Esophagus muscularis mucosa (tissue), 3 donors: Measurements from ENCODE around the gene GPC4.

Experiments used
- EP300 ChIP-seq: sonication (generic); formaldehyde crosslinking; IDR thresholded peaks from one replicate; pipeline ENCODE4 v1.6.1; 2017; ENCODE audit warnings: antibody characterized with exemption
- TF ChIP-seq, protein P1 (sequence below), 3 experiments: fragments of 200-600 bp in 2 of 3; fragments of 450-650 bp in 1 of 3; sonication (generic) in 2 of 3; IDR thresholded peaks; one replicate each; pipeline ENCODE4 v1.5.1; 2017 to 2019; ENCODE audit warnings: antibody characterized with exemption in 3 of 3, mild to moderate bottlenecking in 2 of 3, moderate library complexity in 1 of 3

DNA sequence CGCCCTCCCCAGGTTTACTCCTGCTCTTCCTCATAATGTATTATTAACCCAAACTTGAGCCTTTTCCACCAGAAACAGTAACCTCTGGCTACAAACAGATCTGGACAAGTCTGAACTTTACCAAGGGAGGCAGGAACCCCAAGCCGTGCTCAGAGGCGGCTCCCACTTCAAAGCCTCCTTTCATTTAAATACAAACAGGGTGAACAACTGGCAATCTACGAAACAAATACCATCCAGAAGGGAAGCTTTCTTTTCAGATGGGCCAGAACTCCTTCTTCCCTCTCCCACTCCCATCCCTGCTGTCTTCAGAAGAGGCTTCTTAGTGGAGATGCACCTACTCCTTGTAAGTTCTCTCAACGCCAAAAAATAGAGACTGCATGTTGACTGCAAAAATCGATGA, 2.1 kb upstream of the GPC4 start:
- TF ChIP-seq, protein P1, sequence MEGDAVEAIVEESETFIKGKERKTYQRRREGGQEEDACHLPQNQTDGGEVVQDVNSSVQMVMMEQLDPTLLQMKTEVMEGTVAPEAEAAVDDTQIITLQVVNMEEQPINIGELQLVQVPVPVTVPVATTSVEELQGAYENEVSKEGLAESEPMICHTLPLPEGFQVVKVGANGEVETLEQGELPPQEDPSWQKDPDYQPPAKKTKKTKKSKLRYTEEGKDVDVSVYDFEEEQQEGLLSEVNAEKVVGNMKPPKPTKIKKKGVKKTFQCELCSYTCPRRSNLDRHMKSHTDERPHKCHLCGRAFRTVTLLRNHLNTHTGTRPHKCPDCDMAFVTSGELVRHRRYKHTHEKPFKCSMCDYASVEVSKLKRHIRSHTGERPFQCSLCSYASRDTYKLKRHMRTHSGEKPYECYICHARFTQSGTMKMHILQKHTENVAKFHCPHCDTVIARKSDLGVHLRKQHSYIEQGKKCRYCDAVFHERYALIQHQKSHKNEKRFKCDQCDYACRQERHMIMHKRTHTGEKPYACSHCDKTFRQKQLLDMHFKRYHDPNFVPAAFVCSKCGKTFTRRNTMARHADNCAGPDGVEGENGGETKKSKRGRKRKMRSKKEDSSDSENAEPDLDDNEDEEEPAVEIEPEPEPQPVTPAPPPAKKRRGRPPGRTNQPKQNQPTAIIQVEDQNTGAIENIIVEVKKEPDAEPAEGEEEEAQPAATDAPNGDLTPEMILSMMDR (IDR thresholded peaks at IDR 0.05): no peak
- no peak for TF ChIP-seq EP300
